ENCODE measurements around the gene PLD6. TPM values are rescaled to one million over a fixed set of nuclear protein-coding genes. Genes with fewer than 3 reads are reported as not detected.

Gene PLD6
- total RNA-seq, 1 experiment from 2014 or later = 4.2 TPM

- TF ChIP-seq REST (IDR thresholded peaks at IDR 0.05; ENCODE audit: insufficient read depth in 1 of 2, low read depth in 2 of 2, low read length in 1 of 2) (no peak), CTCF (IDR thresholded peaks at IDR 0.05) (no peak)
- intact Hi-C loops (cut with micrococcal nuclease; ENCODE audit: unreplicated experiment) = no loop called here
- no peaks in the 10 kb centered on the region for H3K9me3 ChIP-seq (ENCODE audit: control insufficient read depth, insufficient read depth, low read depth, low read length)
- no TSS peak for BruUV-seq (replicated peaks)
- H3K36me3 ChIP-seq (ENCODE audit: control insufficient read depth, insufficient read depth, low read length) = peaks cover 11% of the 10 kb centered on the region
- DNase-seq (ENCODE audit: low read depth, low spot score) (no peak), ATAC-seq (no peak)
- no peaks in the 10 kb centered on the region for H3K4me1 ChIP-seq (ENCODE audit: control insufficient read depth, insufficient read depth, low read length)
- ChIA-PET POLR2A (no interaction called here), CTCF (no interaction called here)
- in situ Hi-C loops (cut with HindIII; ENCODE audit: low pct_unique_long_range_greater_than_20kb, low sequenced_read_pairs) = no loop called here
- H3K27me3 ChIP-seq (ENCODE audit: control insufficient read depth, insufficient read depth, low read length) = no peaks in the 10 kb centered on the region
- H3K4me3 ChIP-seq (ENCODE audit: low read depth in 2 of 2, low read length in 2 of 2) = no peak overlapping the region
- no peak overlapping the region for H3K27ac ChIP-seq (ENCODE audit: low read length)
Observed at GRCh38 chr17:17217995-17218394, 11.9 kb upstream of the PLD6 start.

GRCh38 chr17:17216776-17217175 lies 10.6 kb upstream of the PLD6 start:
- DNase-seq (ENCODE audit: low read depth, low spot score) = no peak
- Histone ChIP-seq H3K36me3 (ENCODE audit: control insufficient read depth, insufficient read depth, low read length) (peaks cover 11% of the 10 kb centered on the region), H3K9me3 (ENCODE audit: control insufficient read depth, insufficient read depth, low read depth, low read length) (no peaks in the 10 kb centered on the region), H3K4me1 (ENCODE audit: control insufficient read depth, insufficient read depth, low read length) (no peaks in the 10 kb centered on the region), H3K27ac (ENCODE audit: low read length) (no peak overlapping the region), H3K4me3 (ENCODE audit: low read depth in 2 of 2, low read length in 2 of 2) (no peak overlapping the region), H3K27me3 (ENCODE audit: control insufficient read depth, insufficient read depth, low read length) (no peaks in the 10 kb centered on the region)
- in situ Hi-C loops (cut with HindIII; ENCODE audit: low pct_unique_long_range_greater_than_20kb, low sequenced_read_pairs) = no loop called here
- peak; percentile 59; the same call in 1 of the 2 replicates for ATAC-seq
- TF ChIP-seq REST (IDR thresholded peaks at IDR 0.05; ENCODE audit: insufficient read depth in 1 of 2, low read depth in 2 of 2, low read length in 1 of 2) (no peak), TCF7L2 (IDR thresholded peaks at IDR 0.05; ENCODE audit: low read depth, low read length) (no peak), POLR2AphosphoS5 (IDR thresholded peaks at IDR 0.05; ENCODE audit: low read depth, low read length) (no peak), SIN3A (IDR thresholded peaks at IDR 0.05; ENCODE audit: borderline replicate concordance, insufficient read depth, low read depth, low read length) (no peak), CTCF (IDR thresholded peaks at IDR 0.05) (no peak)
- BruUV-seq (replicated peaks) = no TSS peak
- POLR2A ChIA-PET = no interaction called here
- CTCF ChIA-PET = no interaction called here
- intact Hi-C loops (cut with micrococcal nuclease; ENCODE audit: unreplicated experiment) = no loop called here
